NCI-H128 (cell line): ENCODE results near the gene TMEM81.

ENCODE experiments used
- DNase-seq: peaks from one replicate; lab custom pipeline; 2025; ENCODE audit not compliant: unreplicated experiment; lab: John Stamatoyannopoulos, UW

The TMEM81 gene

GRCh38 chr1:205077158-205077933 lies 6.9 kb downstream of the TMEM81 start:
- no peak for DNase-seq

GRCh38 chr1:205076245-205076761 lies 8.0 kb downstream of the TMEM81 start:
- DNase-seq, result no peak

- DNase-seq, result no peak
These were observed 8.6 kb downstream of the TMEM81 start for GRCh38 chr1:205075642-205076155.

- DNase-seq, result no peak
These were observed 9.7 kb downstream of the TMEM81 start for GRCh38 chr1:205074513-205074912.

- DNase-seq, result no peak
These were observed 10.2 kb downstream of the TMEM81 start for GRCh38 chr1:205074084-205074483.

- DNase-seq, result no peak
These were observed 10.7 kb downstream of the TMEM81 start for GRCh38 chr1:205073511-205073910.

GRCh38 chr1:205072881-205073280 lies 11.4 kb downstream of the TMEM81 start:
- no peak for DNase-seq

- no peak for DNase-seq
These were observed 12.0 kb downstream of the TMEM81 start for GRCh38 chr1:205072286-205072685.

- DNase-seq, result no peak
These were observed 12.5 kb downstream of the TMEM81 start for GRCh38 chr1:205071801-205072200.

GRCh38 chr1:205071028-205071409 lies 13.2 kb downstream of the TMEM81 start:
- DNase-seq, result no peak

GRCh38 chr1:205069371-205070125 lies 14.7 kb downstream of the TMEM81 start:
- no peak for DNase-seq

GRCh38 chr1:205068457-205069040 lies 15.7 kb downstream of the TMEM81 start:
- no peak for DNase-seq

GRCh38 chr1:205068001-205068400 lies 16.3 kb downstream of the TMEM81 start:
- no peak for DNase-seq

GRCh38 chr1:205067031-205067430 lies 17.2 kb downstream of the TMEM81 start:
- no peak for DNase-seq

- no peak for DNase-seq
These were observed 18.0 kb downstream of the TMEM81 start for GRCh38 chr1:205066141-205066818.

- DNase-seq, result no peak
These were observed 18.6 kb downstream of the TMEM81 start for GRCh38 chr1:205065666-205066065.

- DNase-seq, result no peak
These were observed 19.4 kb downstream of the TMEM81 start for GRCh38 chr1:205064741-205065316.

- DNase-seq, result no peak
These were observed 20.0 kb downstream of the TMEM81 start for GRCh38 chr1:205064301-205064700.

- DNase-seq, result no peak
These were observed 21.4 kb downstream of the TMEM81 start for GRCh38 chr1:205062895-205063294.

GRCh38 chr1:205062319-205062718 lies 21.9 kb downstream of the TMEM81 start:
- DNase-seq, result no peak

- DNase-seq, result peak; percentile 82
These were observed 22.6 kb downstream of the TMEM81 start for GRCh38 chr1:205061665-205062069.
